WTC11 (cell line): ENCODE results near the gene FOLR1.

Source experiments
- CTCF ChIP-seq: fragments of 200-600 bp; IDR thresholded peaks from 2 replicates; pipeline ENCODE4 v1.8.0; 2022; ENCODE audit warnings: antibody characterized with exemption
- JUN ChIP-seq: sonication (generic); formaldehyde crosslinking; IDR thresholded peaks from 2 replicates; pipeline ENCODE4 v1.8.0; 2023; ENCODE audit warnings: mild to moderate bottlenecking, missing genetic modification reagents
- ZNF121 ChIP-seq: sonication (generic); formaldehyde crosslinking; IDR thresholded peaks from 2 replicates; pipeline ENCODE4 v1.8.0; 2023; ENCODE audit warnings: missing genetic modification reagents

DNA sequence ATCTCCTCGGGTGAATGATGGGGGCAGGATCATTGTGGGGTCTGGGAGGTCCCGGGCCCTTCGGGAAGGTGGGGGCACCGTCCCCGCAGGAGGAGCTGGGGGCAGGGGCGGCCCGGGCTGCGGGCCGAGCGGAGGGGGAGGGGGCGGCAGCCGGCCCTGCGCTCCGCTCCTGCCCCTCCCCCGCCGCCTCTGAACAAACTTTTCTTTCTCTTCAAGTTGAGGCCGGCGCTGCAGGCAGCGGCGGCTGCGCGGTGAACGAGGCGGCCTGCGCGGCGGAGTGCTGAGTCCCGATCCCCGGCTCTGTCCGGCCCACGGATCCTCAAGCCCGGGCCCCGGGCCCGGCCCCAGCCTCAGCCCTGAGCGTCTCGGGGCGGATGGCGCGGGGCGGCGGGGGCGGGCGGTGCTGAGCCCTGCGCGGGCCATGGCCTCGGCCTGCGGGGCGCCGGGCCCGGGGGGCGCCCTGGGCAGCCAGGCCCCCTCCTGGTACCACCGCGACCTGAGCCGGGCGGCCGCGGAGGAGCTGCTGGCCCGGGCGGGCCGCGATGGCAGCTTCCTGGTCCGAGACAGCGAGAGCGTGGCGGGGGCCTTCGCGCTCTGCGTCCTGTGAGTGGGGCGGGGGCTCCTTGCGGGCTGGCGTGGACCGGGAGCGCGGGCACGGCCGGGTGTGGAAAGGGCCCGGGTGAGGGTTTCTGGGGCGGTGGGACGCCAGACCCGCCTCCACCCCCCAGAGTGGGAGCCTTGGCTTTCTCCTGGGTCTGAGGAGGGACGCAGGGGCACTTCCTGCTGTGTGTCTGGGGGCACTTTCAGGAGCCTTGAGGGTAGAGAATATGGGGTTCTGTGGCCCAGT is 32.8 kb downstream of the FOLR1 start, which contains the start of gene INPPL1:
- TF ChIP-seq ZNF121 (CRISPR knock-in tag) (no peak), JUN (CRISPR knock-in tag) (no peak), CTCF (no peak)
